SKM-1 (cell line): ENCODE measurements around the gene TRMT2A.
"Not testable (repeated sequence)": the region's sequence is repeated elsewhere in the genome, so short reads cannot be mapped to it uniquely, and the experiment has no call there.

Experiments
- DNase-seq: peaks from one replicate; lab custom pipeline; 2025; ENCODE audit not compliant: unreplicated experiment; lab: John Stamatoyannopoulos, UW

The TRMT2A gene

DNA sequence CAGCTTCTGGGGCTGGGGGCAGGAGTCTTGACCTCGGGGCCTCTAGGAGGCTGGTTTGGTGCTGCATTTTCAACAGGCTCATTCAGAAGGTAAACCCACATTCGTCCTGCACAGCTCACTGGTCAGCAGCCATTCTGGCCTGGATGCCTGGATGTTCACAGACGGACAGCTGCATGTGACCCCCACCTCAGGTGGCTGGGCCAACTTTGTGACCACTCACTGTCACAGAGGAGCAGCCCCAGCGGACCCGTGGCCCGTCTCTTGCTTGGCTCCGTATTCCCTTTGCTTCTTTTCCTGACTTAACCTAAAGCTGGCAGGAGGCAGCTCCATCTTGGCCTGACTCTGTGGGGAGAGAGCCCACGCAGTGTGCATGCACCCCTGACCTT is 28.8 kb downstream of the TRMT2A start:
- DNase-seq: no peak

GRCh38 chr22:20087319-20088262 is 29.4 kb downstream of the TRMT2A start:
- no peak for DNase-seq

GRCh38 chr22:20086763-20087162 is 30.3 kb downstream of the TRMT2A start:
- DNase-seq: no peak

DNA sequence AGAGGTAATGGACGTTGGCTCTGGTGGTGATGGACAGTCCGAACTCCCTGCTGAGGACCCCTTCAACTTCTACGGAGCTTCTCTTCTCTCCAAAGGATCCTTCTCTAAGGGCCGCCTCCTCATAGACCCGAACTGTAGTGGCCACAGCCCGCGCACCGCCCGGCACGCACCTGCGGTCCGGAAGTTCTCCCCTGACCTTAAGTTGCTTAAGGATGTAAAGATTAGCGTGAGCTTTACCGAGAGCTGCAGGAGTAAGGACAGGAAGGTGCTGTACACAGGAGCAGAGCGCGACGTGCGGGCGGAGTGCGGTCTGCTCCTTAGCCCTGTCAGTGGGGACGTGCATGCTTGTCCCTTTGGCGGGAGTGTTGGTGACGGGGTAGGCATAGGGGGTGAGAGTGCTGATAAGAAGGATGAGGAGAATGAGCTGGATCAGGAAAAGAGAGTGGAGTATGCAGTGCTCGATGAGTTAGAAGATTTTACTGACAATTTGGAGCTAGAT is 30.9 kb downstream of the TRMT2A start:
- DNase-seq: no peak

- DNase-seq: no peak
Observed at GRCh38 chr22:20085651-20086050, 31.4 kb downstream of the TRMT2A start.

GRCh38 chr22:20084547-20085413 is 32.2 kb downstream of the TRMT2A start:
- DNase-seq: no peak

DNA sequence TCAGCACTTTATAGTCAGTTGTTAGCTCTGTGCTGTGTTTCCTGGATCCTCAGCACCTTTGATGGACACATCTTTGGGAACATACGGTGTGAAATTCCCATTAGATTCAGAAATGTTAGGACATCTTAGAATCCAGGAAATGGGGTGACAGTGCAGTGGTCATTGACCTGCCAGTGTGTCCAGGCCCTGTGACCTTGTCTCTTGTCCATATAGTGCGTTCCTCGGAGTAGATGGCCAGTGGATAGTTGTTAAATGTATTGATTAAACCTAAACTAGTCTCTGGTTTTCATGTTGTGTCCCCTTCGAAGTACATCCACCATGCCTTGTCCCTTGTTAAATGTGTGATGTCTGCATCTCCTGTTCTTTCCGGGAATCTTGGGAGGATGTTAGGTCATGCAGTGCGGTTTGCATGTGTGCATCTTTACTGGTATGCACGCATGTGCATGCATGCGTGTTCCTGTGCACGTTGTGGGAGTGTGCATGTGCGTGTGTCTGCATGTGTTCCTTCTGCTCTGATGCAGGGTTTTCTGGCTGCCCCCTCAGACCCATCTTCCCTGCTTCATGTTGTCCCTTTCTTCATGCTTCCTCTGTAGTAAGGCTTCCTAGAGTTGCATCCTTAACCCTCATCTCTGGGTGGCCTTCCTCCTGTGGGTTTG is 33.0 kb downstream of the TRMT2A start:
- no peak for DNase-seq

GRCh38 chr22:20083157-20083890 is 33.7 kb downstream of the TRMT2A start:
- no peak for DNase-seq

- DNase-seq: no peak
Observed at GRCh38 chr22:20080776-20081654, 36.0 kb downstream of the TRMT2A start.

GRCh38 chr22:20080445-20080775 is 36.6 kb downstream of the TRMT2A start:
- DNase-seq: peak; percentile 7

DNA sequence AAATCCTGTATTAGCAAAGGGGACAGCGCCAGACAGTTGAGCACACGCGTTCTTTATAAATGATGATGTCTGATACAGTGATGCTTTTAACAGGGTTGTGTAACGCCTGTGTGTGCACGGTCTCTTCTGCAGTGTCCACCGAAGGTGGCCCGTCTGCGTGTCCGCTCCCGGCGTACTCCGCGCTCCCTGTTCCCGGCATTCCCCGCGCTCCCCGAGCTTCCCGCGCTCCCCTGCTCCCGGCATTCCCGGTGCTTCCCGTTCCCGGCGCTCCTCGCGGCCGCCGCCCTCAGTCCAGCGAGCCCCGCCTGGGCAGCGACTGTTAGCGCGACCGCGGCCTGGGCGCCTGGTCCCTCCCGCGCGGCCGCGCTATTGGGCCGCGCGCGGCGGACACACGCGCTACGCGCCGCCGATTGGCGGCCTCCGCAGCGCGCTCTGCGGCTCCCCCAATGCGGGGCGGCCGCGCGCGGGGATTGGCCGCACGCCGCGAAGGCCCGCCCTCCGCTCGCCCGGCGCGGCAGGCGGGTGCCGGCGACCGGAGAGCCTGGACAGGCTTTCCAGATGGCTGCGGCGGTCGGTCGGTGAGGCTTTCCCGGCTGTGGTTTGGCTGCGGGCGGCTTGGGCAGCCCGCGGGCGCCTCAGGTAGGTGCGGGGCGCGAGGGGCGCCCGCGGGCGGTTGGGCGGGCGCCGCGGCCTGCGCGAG is 37.1 kb downstream of the TRMT2A start, which contains the start of gene DGCR8:
DGCR8 (plus strand) TSS at position 497 of the 700 bp plus-strand sequence. CDS start 5,723 bp downstream, outside the sequence.
- DNase-seq: peak; percentile 77

DNA sequence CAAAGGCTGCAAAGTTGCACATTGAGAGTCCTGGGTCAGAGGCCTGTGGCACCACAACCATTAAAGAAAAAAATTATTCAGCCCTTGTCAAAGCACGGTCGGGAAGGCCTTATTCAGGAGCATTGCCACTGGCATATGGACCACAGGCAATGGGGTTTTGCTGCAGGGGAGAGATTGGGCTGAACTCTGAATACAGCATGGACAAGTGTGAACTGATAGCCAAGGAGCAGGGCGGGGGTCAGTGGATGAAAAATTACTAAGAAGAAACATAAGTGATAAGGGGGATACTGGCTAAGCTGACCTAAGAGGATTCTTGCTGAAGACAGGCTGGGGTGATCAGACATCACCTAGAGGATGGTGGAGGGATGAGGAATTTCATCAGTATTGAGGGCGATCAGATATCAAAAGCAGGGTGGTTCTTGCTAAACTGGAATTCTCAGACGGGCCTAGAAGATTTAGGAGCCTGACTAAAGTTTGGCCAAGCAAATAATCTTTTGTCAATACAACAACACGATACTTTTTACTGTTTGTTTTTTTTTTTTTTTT is 40.3 kb downstream of the TRMT2A start:
- DNase-seq: no peak

- no peak for DNase-seq
Observed at GRCh38 chr22:20071524-20071972, 45.5 kb downstream of the TRMT2A start.

- no peak for DNase-seq
Observed at GRCh38 chr22:20069331-20070042, 47.5 kb downstream of the TRMT2A start.

- no peak for DNase-seq
Observed at GRCh38 chr22:20068640-20069039, 48.4 kb downstream of the TRMT2A start.

DNA sequence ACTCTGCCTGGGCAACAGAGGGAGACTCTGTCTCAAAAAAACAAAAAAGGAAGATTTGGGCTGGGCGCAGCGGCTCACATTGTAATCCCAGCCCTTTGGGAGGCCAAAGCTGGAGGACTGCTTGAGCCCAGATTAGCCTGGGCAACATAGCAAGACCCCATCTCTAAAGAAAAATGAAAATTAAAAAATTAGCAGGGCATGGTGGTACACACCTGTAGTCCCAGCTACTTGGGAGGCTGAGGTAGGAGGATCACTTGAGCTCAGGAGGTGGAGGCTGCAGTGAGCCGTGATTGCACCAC is 49.7 kb downstream of the TRMT2A start:
- not testable (repeated sequence) for DNase-seq

DNA sequence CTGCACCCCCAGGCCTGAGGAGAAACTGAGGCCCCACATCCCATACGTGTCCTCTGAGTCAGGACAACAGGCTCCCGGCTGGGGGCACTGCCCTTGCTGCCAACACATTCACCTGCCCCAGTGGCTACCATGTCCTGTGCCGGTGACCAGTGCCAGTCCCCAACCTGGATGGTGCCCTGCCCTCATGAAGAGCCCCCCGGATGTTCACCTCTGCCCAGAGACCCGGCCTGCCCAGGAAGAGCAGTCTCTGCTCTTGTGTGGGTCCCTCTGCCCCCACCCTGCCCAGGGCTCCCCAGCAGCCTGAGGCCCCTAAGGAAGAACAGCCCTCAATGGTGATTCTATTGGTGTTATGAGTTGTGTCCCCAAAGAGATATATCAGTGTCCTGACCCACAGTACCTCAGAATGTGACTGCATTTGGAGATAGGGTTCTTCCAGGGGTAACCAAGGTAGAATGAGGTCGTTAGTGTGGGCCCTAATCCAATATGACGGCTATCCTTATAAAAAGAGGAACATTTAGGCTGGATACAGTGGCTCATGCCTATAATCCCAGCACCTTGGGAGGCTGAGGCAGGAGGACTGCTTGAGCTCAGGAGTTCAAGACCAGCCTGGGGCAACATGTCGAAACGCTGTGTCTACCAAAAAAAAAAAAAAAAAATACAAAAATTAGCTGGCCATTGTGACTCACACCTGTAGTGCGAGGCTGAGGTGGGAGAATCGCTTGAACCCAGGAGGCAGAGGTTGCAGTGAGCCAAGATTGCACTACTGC is 50.2 kb downstream of the TRMT2A start:
- no peak for DNase-seq
